Neural progenitor cell (in vitro differentiated cells): Measurements from ENCODE around the gene GJC2.

Source experiments
- EZH2 ChIP-seq: fragments of 200-600 bp; sonication (generic); IDR thresholded peaks from 2 replicates; pipeline ENCODE4 v1.6.1; 2017; ENCODE audit warnings: antibody characterized with exemption, mild to moderate bottlenecking, moderate library complexity
- TF ChIP-seq, protein P1 (sequence below): fragments of 200-600 bp; sonication (generic); IDR thresholded peaks from 2 replicates; pipeline ENCODE4 v1.5.1; 2017; ENCODE audit warnings: antibody characterized with exemption, mild to moderate bottlenecking

DNA sequence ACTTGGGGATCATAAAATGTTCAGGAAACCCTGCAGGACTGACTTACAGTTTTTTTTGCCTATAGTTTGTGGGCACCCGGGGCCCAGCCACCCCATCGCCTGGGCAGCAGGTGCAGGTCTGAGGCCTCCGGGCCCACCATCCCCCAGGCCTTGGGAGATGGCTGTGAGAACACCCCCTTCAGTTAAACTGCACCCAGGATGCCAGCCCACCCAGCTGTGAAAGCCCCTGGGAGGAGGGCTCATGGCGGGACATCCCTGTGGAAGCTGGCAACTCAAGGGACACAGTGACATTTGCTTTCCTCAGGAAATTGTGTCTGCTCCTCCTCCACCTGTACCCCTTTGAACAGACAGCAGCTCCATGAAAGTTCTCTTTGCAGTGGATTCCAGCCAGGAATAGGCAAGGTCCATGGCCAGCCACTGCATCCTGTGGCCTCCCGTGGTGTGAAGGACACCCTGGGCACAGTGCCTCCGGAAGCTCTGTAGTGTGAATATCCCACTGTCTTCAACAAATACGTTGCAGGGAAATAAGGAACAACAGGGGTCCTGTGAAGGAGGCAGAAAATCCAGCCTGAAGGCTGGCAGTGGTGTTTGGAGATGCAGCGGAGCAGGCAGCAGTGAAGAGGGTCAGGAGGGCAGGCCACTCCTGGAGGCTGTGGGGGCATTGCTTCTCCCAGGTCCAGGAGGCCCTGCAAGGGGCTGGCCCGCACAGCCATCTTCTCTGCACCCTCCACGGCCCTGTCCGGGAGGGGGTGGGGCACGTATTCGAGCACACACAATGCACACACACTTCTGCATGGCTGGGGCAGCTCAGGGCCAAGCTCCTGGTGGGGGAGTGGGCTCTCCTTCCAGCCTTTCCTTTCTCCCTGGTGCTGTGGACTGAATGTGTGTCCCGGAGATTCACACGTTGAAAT lies 56.1 kb downstream of the GJC2 start:
- TF ChIP-seq, protein P1, sequence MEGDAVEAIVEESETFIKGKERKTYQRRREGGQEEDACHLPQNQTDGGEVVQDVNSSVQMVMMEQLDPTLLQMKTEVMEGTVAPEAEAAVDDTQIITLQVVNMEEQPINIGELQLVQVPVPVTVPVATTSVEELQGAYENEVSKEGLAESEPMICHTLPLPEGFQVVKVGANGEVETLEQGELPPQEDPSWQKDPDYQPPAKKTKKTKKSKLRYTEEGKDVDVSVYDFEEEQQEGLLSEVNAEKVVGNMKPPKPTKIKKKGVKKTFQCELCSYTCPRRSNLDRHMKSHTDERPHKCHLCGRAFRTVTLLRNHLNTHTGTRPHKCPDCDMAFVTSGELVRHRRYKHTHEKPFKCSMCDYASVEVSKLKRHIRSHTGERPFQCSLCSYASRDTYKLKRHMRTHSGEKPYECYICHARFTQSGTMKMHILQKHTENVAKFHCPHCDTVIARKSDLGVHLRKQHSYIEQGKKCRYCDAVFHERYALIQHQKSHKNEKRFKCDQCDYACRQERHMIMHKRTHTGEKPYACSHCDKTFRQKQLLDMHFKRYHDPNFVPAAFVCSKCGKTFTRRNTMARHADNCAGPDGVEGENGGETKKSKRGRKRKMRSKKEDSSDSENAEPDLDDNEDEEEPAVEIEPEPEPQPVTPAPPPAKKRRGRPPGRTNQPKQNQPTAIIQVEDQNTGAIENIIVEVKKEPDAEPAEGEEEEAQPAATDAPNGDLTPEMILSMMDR = no peak
- no peak for TF ChIP-seq EZH2
